COLO668 (cell line): ENCODE results near the gene INPP5D.
"Not testable (repeated sequence)": the region's sequence is repeated elsewhere in the genome, so short reads cannot be mapped to it uniquely, and the experiment has no call there.

ENCODE experiments used
- DNase-seq: peaks from one replicate; lab custom pipeline; 2025; ENCODE audit not compliant: unreplicated experiment; lab: John Stamatoyannopoulos, UW

The INPP5D gene

GRCh38 chr2:233140978-233141377 lies 80.8 kb downstream of the INPP5D start:
- no peak for DNase-seq

GRCh38 chr2:233141901-233142300 lies 81.8 kb downstream of the INPP5D start:
- DNase-seq = no peak

- DNase-seq = no peak
Observed at GRCh38 chr2:233142355-233142897, 82.3 kb downstream of the INPP5D start.

- DNase-seq = no peak
Observed at GRCh38 chr2:233143700-233144331, 83.7 kb downstream of the INPP5D start.

GRCh38 chr2:233145726-233146125 lies 85.6 kb downstream of the INPP5D start:
- no peak for DNase-seq

- no peak for DNase-seq
Observed at GRCh38 chr2:233146194-233146593, 86.1 kb downstream of the INPP5D start.

- no peak for DNase-seq
Observed at GRCh38 chr2:233147136-233147828, 87.1 kb downstream of the INPP5D start.

GRCh38 chr2:233147829-233148167 lies 87.7 kb downstream of the INPP5D start:
- DNase-seq = no peak

GRCh38 chr2:233148354-233148753 lies 88.2 kb downstream of the INPP5D start:
- no peak for DNase-seq

GRCh38 chr2:233152541-233152940 lies 92.4 kb downstream of the INPP5D start:
- DNase-seq = no peak

- DNase-seq = no peak
Observed at GRCh38 chr2:233153146-233153798, 93.1 kb downstream of the INPP5D start.

- DNase-seq = no peak
Observed at GRCh38 chr2:233156001-233156400, 95.9 kb downstream of the INPP5D start.

- not testable (repeated sequence) for DNase-seq
Observed at GRCh38 chr2:233156461-233156860, 96.3 kb downstream of the INPP5D start.

- no peak for DNase-seq
Observed at GRCh38 chr2:233161730-233162129, 101.6 kb downstream of the INPP5D start.

- DNase-seq = no peak
Observed at GRCh38 chr2:233162770-233163169, 102.6 kb downstream of the INPP5D start.

- no peak for DNase-seq
Observed at GRCh38 chr2:233163486-233164103, 103.5 kb downstream of the INPP5D start.

- no peak for DNase-seq
Observed at GRCh38 chr2:233164128-233164635, 104.0 kb downstream of the INPP5D start.

- no peak for DNase-seq
Observed at GRCh38 chr2:233164967-233165366, 104.8 kb downstream of the INPP5D start.

GRCh38 chr2:233165543-233165894 lies 105.4 kb downstream of the INPP5D start:
- no peak for DNase-seq

- DNase-seq = no peak
Observed at GRCh38 chr2:233165895-233166661, 105.9 kb downstream of the INPP5D start.

- DNase-seq = no peak
Observed at GRCh38 chr2:233168445-233168844, 108.3 kb downstream of the INPP5D start.
